ENCODE results near the gene AQP12A. TPM values are rescaled to one million over a fixed set of nuclear protein-coding genes. Genes with fewer than 3 reads are reported as not detected.

AQP12A gene
- total RNA-seq, 1 donor from 2014 or later = not detected

DNA sequence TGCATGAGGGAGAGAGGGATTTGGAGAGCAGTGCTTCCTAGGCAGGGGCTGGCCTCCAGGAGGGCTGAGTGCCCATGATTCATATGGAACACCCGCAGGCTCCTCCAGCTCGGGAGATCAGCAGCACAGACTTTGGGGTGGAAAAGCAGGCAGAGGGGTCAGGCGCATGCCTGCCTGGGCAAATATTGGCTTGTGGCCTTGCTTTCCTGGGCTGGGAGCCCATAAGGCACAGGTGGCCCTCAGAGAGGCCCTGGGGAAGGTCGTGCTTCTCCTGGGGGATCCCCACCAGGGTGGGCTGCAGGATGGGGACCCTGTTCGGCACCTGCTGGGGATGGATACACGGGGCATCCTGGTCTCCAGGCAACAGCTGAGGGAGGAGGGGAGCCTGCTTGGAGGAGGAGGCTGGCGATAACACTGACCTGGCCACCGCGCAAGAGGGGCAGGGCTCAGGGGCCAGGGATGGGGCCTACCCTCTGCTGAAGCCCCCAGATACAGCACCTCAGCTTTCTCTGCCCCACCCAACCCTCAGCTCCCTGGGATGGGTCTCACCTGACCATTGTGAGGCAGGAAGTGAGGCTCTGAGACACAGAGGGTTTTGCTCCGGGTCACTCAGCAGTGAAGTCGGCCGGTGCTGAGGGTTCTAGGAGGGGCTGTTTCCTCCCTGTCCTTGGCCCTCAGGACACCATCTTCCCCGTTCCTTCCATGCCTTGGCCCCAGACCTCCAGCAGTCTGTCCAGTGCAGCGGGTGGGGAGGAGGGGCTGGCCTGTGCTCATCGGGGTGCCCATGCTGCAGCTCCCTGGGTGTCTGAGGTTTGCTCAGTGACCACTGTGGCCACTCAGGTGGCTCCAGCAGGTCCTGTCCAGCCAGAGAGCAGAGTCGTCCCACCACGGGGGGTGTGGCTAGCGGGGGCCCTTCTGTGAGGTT, 12.0 kb downstream of the AQP12A start:
- H3K27ac Mint-ChIP-seq = peak overlapping the region; percentile 74
- H3K4me3 Mint-ChIP-seq = no peak overlapping the region
- Histone ChIP-seq H3K36me3 (no peaks in the 10 kb centered on the region), H3K27me3 (no peaks in the 10 kb centered on the region), H3K4me3 (no peak overlapping the region), H3K9ac (no peak overlapping the region), H3K27ac (no peak overlapping the region), H2AFZ (replicated peaks) (no peak overlapping the region), H3K4me1 (peaks cover 3% of the 10 kb centered on the region), H3K9me3 (ENCODE audit: low read depth) (no peaks in the 10 kb centered on the region), H3K4me2 (no peak overlapping the region), H3F3A (ENCODE audit: low read depth) (no peaks in the 10 kb centered on the region), H3K79me2 (ENCODE audit: low read depth) (no peaks in the 10 kb centered on the region), H4K20me1 (ENCODE audit: low read depth) (no peaks in the 10 kb centered on the region)
- no peaks in the 10 kb centered on the region for H3K9me3 Mint-ChIP-seq
- peaks cover 5% of the 10 kb centered on the region for H3K27me3 Mint-ChIP-seq (ENCODE audit: insufficient read depth, low read depth)
- peaks cover 7% of the 10 kb centered on the region for H3K4me1 Mint-ChIP-seq
- no peaks in the 10 kb centered on the region for H3K36me3 Mint-ChIP-seq
- TF ChIP-seq EZH2phosphoT487 (IDR thresholded peaks at IDR 0.05) (no peak), CTCF (IDR thresholded peaks at IDR 0.05) (no peak), EZH2 (IDR thresholded peaks at IDR 0.05) (no peak)
- DNase-seq (ENCODE audit: low spot score) = no peak

GRCh38 chr2:240704651-240705050, 13.0 kb downstream of the AQP12A start:
- H3K27ac Mint-ChIP-seq = no peak overlapping the region
- Histone ChIP-seq H3K9ac (no peak overlapping the region), H3K4me2 (no peak overlapping the region), H3K27me3 (no peaks in the 10 kb centered on the region), H3K9me3 (ENCODE audit: low read depth) (no peaks in the 10 kb centered on the region), H3K79me2 (ENCODE audit: low read depth) (no peaks in the 10 kb centered on the region), H4K20me1 (ENCODE audit: low read depth) (no peaks in the 10 kb centered on the region), H3K27ac (no peak overlapping the region), H3K4me3 (no peak overlapping the region), H3F3A (ENCODE audit: low read depth) (no peaks in the 10 kb centered on the region), H2AFZ (replicated peaks) (no peak overlapping the region), H3K36me3 (no peaks in the 10 kb centered on the region), H3K4me1 (peaks cover 3% of the 10 kb centered on the region)
- no peak overlapping the region for H3K4me3 Mint-ChIP-seq
- H3K27me3 Mint-ChIP-seq (ENCODE audit: insufficient read depth, low read depth) = peaks cover 5% of the 10 kb centered on the region
- no peak for DNase-seq (ENCODE audit: low spot score)
- peaks cover 7% of the 10 kb centered on the region for H3K4me1 Mint-ChIP-seq
- H3K36me3 Mint-ChIP-seq = no peaks in the 10 kb centered on the region
- no peaks in the 10 kb centered on the region for H3K9me3 Mint-ChIP-seq
- TF ChIP-seq CTCF (IDR thresholded peaks at IDR 0.05) (no peak), EZH2 (IDR thresholded peaks at IDR 0.05) (no peak), EZH2phosphoT487 (IDR thresholded peaks at IDR 0.05) (no peak)

DNA sequence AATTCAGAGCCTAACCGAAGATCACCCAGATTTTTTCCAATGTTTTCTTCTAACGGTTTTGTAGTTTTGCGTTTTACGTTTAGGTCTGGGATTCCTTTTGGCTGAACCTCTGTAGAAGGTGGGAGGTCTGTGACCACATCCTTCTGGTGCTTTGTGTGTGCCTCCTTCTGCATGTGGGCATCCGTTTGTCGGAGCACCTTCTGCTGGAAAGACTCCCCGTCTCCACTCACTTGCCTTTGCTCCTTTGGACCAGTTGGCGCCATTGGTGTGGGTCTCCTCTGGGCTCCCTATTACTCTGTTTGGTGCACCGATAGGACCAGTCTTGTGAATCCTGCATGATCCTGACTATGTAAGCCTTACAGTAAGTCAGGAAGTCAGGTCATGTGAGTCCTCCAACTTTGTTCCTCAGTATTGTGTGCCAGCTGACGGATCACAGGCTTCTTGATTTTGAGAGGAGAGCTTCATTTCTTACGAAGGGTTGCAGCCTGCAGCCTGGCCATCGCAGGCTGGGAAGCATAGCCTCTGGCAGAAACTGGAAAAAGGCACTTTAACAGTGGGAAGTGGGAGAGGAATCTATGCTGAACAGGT, 13.6 kb downstream of the AQP12A start:
- Histone ChIP-seq H2AFZ (replicated peaks) (no peak overlapping the region), H3K27me3 (no peaks in the 10 kb centered on the region), H3K9ac (no peak overlapping the region), H3F3A (ENCODE audit: low read depth) (no peaks in the 10 kb centered on the region), H3K4me3 (no peak overlapping the region), H3K27ac (no peak overlapping the region), H4K20me1 (ENCODE audit: low read depth) (no peaks in the 10 kb centered on the region), H3K79me2 (ENCODE audit: low read depth) (no peaks in the 10 kb centered on the region), H3K4me2 (no peak overlapping the region), H3K36me3 (no peaks in the 10 kb centered on the region), H3K4me1 (peaks cover 3% of the 10 kb centered on the region), H3K9me3 (ENCODE audit: low read depth) (no peaks in the 10 kb centered on the region)
- Mint-ChIP-seq H3K27ac (peak overlapping the region; percentile 35), H3K9me3 (no peaks in the 10 kb centered on the region), H3K4me1 (peaks cover 7% of the 10 kb centered on the region), H3K4me3 (no peak overlapping the region), H3K36me3 (no peaks in the 10 kb centered on the region), H3K27me3 (ENCODE audit: insufficient read depth, low read depth) (peaks cover 5% of the 10 kb centered on the region)
- TF ChIP-seq CTCF (IDR thresholded peaks at IDR 0.05) = no peak
- TF ChIP-seq EZH2 (IDR thresholded peaks at IDR 0.05) = no peak
- no peak for DNase-seq (ENCODE audit: low spot score)
